ENCODE measurements around the gene CAVIN3. TPM values are rescaled to one million over a fixed set of nuclear protein-coding genes. Genes with fewer than 3 reads are reported as not detected.
A peak's percentile ranks its signal among the peaks of the same experiment; 100 is the strongest.

The CAVIN3 gene
- total RNA-seq, 1 experiment from 2014 or later: 18.6 TPM

DNA sequence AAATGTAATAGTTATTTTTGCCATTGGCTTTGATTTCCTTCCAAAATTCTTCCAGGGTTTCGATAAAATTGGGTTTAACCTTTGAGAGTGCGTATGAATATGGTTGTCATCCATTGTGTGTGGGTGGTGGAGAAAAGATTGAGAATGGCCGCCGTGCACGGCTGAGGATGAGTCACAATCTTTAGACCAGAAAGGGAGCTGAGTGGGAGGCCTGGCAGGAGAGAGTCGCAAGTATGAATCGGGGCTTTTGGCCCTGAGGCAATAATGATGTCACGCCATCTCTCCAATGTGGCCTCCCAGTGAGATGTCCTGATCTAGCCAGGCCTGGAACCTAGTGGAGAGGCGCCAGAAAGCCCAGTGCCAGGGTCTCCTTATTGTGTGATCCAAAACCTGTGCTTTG is 36.9 kb upstream of the CAVIN3 start:
- no peaks in the 10 kb centered on the region for H3K27me3 ChIP-seq (ENCODE audit: insufficient read depth, low read length)
- H3K79me2 ChIP-seq (ENCODE audit: insufficient read depth, low read length): no peaks in the 10 kb centered on the region
- peaks cover 5 to 16% of the 10 kb centered on the region in 2 experiments; a peak in 3 of 4 replicates for H3K4me1 ChIP-seq (ENCODE audit: control insufficient read depth in 1 of 2, insufficient read depth in 2 of 2, low read length in 2 of 2)
- no peaks in the 10 kb centered on the region for H3K9me3 ChIP-seq (ENCODE audit: control insufficient read depth in 1 of 2, insufficient read depth in 1 of 2, low read depth in 1 of 2, low read length in 2 of 2)
- ATAC-seq: peak; percentile 49; the same call in 1 of the 2 replicates
- no peak overlapping the region for H3K9ac ChIP-seq (ENCODE audit: low read length)
- no peak overlapping the region for H3K27ac ChIP-seq (ENCODE audit: low read depth, low read length)
- CTCF ChIA-PET: interaction anchor here (1.1 to 1.3 kb wide), 2 partner anchors 75 to 106 kb away, joined by 3 to 4 read pairs; no protein-coding TSS in a partner anchor
- TF ChIP-seq, protein P1, sequence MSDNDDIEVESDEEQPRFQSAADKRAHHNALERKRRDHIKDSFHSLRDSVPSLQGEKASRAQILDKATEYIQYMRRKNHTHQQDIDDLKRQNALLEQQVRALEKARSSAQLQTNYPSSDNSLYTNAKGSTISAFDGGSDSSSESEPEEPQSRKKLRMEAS (IDR thresholded peaks at IDR 0.05): peak; percentile 6; the same call in 1 of the 2 replicates
- TF ChIP-seq POLR2AphosphoS5 (IDR thresholded peaks at IDR 0.05; ENCODE audit: low read depth, low read length) (no peak), FOSL1 (IDR thresholded peaks at IDR 0.05; ENCODE audit: low read depth) (peak; percentile 32; the same call in 1 of the 2 replicates), YY1 (IDR thresholded peaks at IDR 0.05; ENCODE audit: extremely low read depth, insufficient replicate concordance, low read depth, low read length) (peak; percentile 73), RAD21 (IDR thresholded peaks at IDR 0.05; ENCODE audit: low read depth) (no peak), ZFX (IDR thresholded peaks at IDR 0.05) (no peak), JUND (IDR thresholded peaks at IDR 0.05) (0 out of 2 replicates have a peak, but pooled peaks have one; percentile 24), ELF1 (IDR thresholded peaks at IDR 0.05; ENCODE audit: borderline replicate concordance, low read depth) (no peak), TCF7L2 (IDR thresholded peaks at IDR 0.05; ENCODE audit: borderline replicate concordance, extremely low read depth, insufficient read depth, insufficient read length) (no peak), EGR1 (IDR thresholded peaks at IDR 0.05; ENCODE audit: low read depth) (peak; percentile 80), CEBPB (IDR thresholded peaks at IDR 0.05; ENCODE audit: low read depth) (no peak), SIN3A (IDR thresholded peaks at IDR 0.05; ENCODE audit: low read depth) (no peak)
- TF ChIP-seq, protein P2, sequence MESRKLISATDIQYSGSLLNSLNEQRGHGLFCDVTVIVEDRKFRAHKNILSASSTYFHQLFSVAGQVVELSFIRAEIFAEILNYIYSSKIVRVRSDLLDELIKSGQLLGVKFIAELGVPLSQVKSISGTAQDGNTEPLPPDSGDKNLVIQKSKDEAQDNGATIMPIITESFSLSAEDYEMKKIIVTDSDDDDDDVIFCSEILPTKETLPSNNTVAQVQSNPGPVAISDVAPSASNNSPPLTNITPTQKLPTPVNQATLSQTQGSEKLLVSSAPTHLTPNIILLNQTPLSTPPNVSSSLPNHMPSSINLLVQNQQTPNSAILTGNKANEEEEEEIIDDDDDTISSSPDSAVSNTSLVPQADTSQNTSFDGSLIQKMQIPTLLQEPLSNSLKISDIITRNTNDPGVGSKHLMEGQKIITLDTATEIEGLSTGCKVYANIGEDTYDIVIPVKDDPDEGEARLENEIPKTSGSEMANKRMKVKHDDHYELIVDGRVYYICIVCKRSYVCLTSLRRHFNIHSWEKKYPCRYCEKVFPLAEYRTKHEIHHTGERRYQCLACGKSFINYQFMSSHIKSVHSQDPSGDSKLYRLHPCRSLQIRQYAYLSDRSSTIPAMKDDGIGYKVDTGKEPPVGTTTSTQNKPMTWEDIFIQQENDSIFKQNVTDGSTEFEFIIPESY (IDR thresholded peaks at IDR 0.05; ENCODE audit: extremely low read depth, insufficient replicate concordance, low read length): no peak
- TF ChIP-seq, protein P3, sequence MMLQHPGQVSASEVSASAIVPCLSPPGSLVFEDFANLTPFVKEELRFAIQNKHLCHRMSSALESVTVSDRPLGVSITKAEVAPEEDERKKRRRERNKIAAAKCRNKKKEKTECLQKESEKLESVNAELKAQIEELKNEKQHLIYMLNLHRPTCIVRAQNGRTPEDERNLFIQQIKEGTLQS (IDR thresholded peaks at IDR 0.05): no peak
- H3K36me3 ChIP-seq (ENCODE audit: control insufficient read depth in 1 of 2, insufficient read depth in 2 of 2, low read length in 2 of 2): no peaks in the 10 kb centered on the region
- peak overlapping the region; percentile 98 for H2AFZ ChIP-seq (ENCODE audit: low read depth, low read length, poor library complexity, severe bottlenecking)
- 0 out of 4 replicates have a peak overlapping the region, but pooled peaks of 1 of the 2 experiments have one; percentile 9 for H3K4me3 ChIP-seq (replicated peaks in 1 of 2; ENCODE audit: low read depth in 1 of 2, low read length in 2 of 2)
- no peaks in the 10 kb centered on the region for H3K9me2 ChIP-seq (ENCODE audit: insufficient read depth)
- peak overlapping the region; percentile 58 for H3K4me2 ChIP-seq (ENCODE audit: low read length)
- H4K20me1 ChIP-seq (ENCODE audit: insufficient read depth): no peaks in the 10 kb centered on the region
- RAD21 ChIA-PET (ENCODE audit: low non-redundant PET in 1 of 2, low total read pairs in 2 of 2, uncharacterized antibody in 2 of 2, unreplicated experiment in 2 of 2): no interaction called here
- POLR2A ChIA-PET: no interaction called here
- BruUV-seq (replicated peaks): no TSS peak
- intact Hi-C loops (cut with micrococcal nuclease): loop anchor here (10.0 kb wide), 1 partner anchor 542 kb away; no protein-coding TSS in a partner anchor
- DNase-seq (ENCODE audit: low read depth, low spot score): peak; percentile 22

All from HCT116 (cell line).